Parathyroid adenoma (tissue), 2 donors: ENCODE results near the gene ACOX3.

Experiments used
- H2AFZ ChIP-seq: fragments of 300-600 bp; sonication (generic); one replicate; pipeline ENCODE4 v1.7.0; 2017; ENCODE audit warnings: antibody characterized with exemption, mild to moderate bottlenecking
- H3K27ac ChIP-seq: fragments of 300-600 bp; sonication (generic); one replicate; pipeline ENCODE4 v1.7.0; 2017
- H3K27me3 ChIP-seq: fragments of 300-600 bp; sonication (generic); one replicate; pipeline ENCODE4 v1.7.0; 2017; ENCODE audit warnings: low read length; ENCODE audit not compliant: control insufficient read depth, insufficient read depth
- H3K36me3 ChIP-seq: fragments of 300-600 bp; sonication (generic); one replicate; pipeline ENCODE4 v1.7.0; 2017; ENCODE audit warnings: low read length; ENCODE audit not compliant: control insufficient read depth, insufficient read depth
- H3K4me1 ChIP-seq: fragments of 300-600 bp; sonication (generic); one replicate; pipeline ENCODE4 v1.7.0; 2017; ENCODE audit warnings: control low read depth
- H3K4me2 ChIP-seq: fragments of 300-600 bp; sonication (generic); one replicate; pipeline ENCODE4 v1.7.0; 2017; ENCODE audit warnings: low read length
- H3K4me3 ChIP-seq: fragments of 300-600 bp; sonication (generic); one replicate; pipeline ENCODE4 v1.7.0; 2017; ENCODE audit warnings: low read depth, low read length
- H3K79me2 ChIP-seq: fragments of 300-600 bp; sonication (generic); one replicate; pipeline ENCODE4 v1.7.0; 2017; ENCODE audit warnings: control low read depth
- H3K9ac ChIP-seq: fragments of 300-600 bp; sonication (generic); one replicate; pipeline ENCODE4 v1.7.0; 2017; ENCODE audit warnings: mild to moderate bottlenecking
- H3K9me3 ChIP-seq: fragments of 300-600 bp; sonication (generic); one replicate; pipeline ENCODE4 v1.7.0; 2017; ENCODE audit warnings: low read length; ENCODE audit not compliant: control insufficient read depth
- CTCF ChIP-seq: fragments of 300-600 bp; sonication (generic); IDR thresholded peaks from one replicate; pipeline ENCODE4 v1.7.0; 2017; ENCODE audit warnings: antibody characterized with exemption, mild to moderate bottlenecking
- donor health status: primary hyperparathyroidism.

ACOX3 gene

GRCh38 chr4:8393593-8394038 lies 46.9 kb downstream of the ACOX3 start:
- H3K27ac ChIP-seq: peak overlapping the region; percentile 36
- H3K36me3 ChIP-seq: no peaks in the 10 kb centered on the region
- peaks cover 3% of the 10 kb centered on the region for H3K4me1 ChIP-seq
- no peaks in the 10 kb centered on the region for H3K79me2 ChIP-seq
- H3K27me3 ChIP-seq: no peaks in the 10 kb centered on the region
- no peak overlapping the region for H3K4me2 ChIP-seq
- TF ChIP-seq CTCF: no peak
- H3K4me3 ChIP-seq: no peak overlapping the region
- no peak overlapping the region for H3K9ac ChIP-seq
- H2AFZ ChIP-seq: peak overlapping the region; percentile 28
- no peaks in the 10 kb centered on the region for H3K9me3 ChIP-seq

GRCh38 chr4:8392591-8393190 lies 47.8 kb downstream of the ACOX3 start:
- Histone ChIP-seq H2AFZ (no peak overlapping the region), H3K27me3 (no peaks in the 10 kb centered on the region), H3K4me1 (peaks cover 3% of the 10 kb centered on the region), H3K79me2 (no peaks in the 10 kb centered on the region), H3K4me2 (no peak overlapping the region), H3K27ac (no peak overlapping the region), H3K9me3 (no peaks in the 10 kb centered on the region), H3K4me3 (no peak overlapping the region), H3K36me3 (no peaks in the 10 kb centered on the region), H3K9ac (no peak overlapping the region)
- TF ChIP-seq CTCF: no peak

- Histone ChIP-seq H3K4me3 (no peak overlapping the region), H3K79me2 (no peaks in the 10 kb centered on the region), H3K4me2 (no peak overlapping the region), H2AFZ (no peak overlapping the region), H3K27me3 (no peaks in the 10 kb centered on the region), H3K27ac (no peak overlapping the region), H3K9ac (no peak overlapping the region), H3K4me1 (peaks cover 3% of the 10 kb centered on the region), H3K9me3 (no peaks in the 10 kb centered on the region), H3K36me3 (no peaks in the 10 kb centered on the region)
- no peak for TF ChIP-seq CTCF
Measured at GRCh38 chr4:8391972-8392371, 48.6 kb downstream of the ACOX3 start.

GRCh38 chr4:8391071-8391470 lies 49.5 kb downstream of the ACOX3 start:
- H3K36me3 ChIP-seq: no peaks in the 10 kb centered on the region
- H3K9me3 ChIP-seq: no peaks in the 10 kb centered on the region
- H3K9ac ChIP-seq: no peak overlapping the region
- no peaks in the 10 kb centered on the region for H3K27me3 ChIP-seq
- H3K4me3 ChIP-seq: no peak overlapping the region
- H2AFZ ChIP-seq: no peak overlapping the region
- no peak overlapping the region for H3K27ac ChIP-seq
- H3K79me2 ChIP-seq: no peaks in the 10 kb centered on the region
- peaks cover 3% of the 10 kb centered on the region for H3K4me1 ChIP-seq
- no peak overlapping the region for H3K4me2 ChIP-seq
- TF ChIP-seq CTCF: no peak

GRCh38 chr4:8390577-8390976 lies 49.9 kb downstream of the ACOX3 start:
- no peaks in the 10 kb centered on the region for H3K27me3 ChIP-seq
- H3K4me1 ChIP-seq: peaks cover 3% of the 10 kb centered on the region
- TF ChIP-seq CTCF: no peak
- H3K4me2 ChIP-seq: no peak overlapping the region
- H3K9me3 ChIP-seq: no peaks in the 10 kb centered on the region
- no peak overlapping the region for H3K27ac ChIP-seq
- no peaks in the 10 kb centered on the region for H3K79me2 ChIP-seq
- no peak overlapping the region for H3K9ac ChIP-seq
- H3K4me3 ChIP-seq: no peak overlapping the region
- H3K36me3 ChIP-seq: no peaks in the 10 kb centered on the region
- no peak overlapping the region for H2AFZ ChIP-seq
